NOMO-1 (cell line): ENCODE data around the gene CXXC5.

Source experiments
- DNase-seq, 2 experiments: peaks; one replicate each; lab custom pipeline; 2025; ENCODE audit not compliant: unreplicated experiment in 2 of 2; lab: John Stamatoyannopoulos, UW

CXXC5 gene

GRCh38 chr5:139678751-139679750, 30.9 kb downstream of the CXXC5 start:
- no peak for DNase-seq

GRCh38 chr5:139680368-139681111, 32.4 kb downstream of the CXXC5 start:
- DNase-seq, result no peak

GRCh38 chr5:139681112-139681458, 32.9 kb downstream of the CXXC5 start:
- DNase-seq, result no peak

- DNase-seq, result no peak
Observed at GRCh38 chr5:139681466-139681865, 33.3 kb downstream of the CXXC5 start.

GRCh38 chr5:139682016-139682975, 34.1 kb downstream of the CXXC5 start:
- no peak for DNase-seq

GRCh38 chr5:139683295-139684271, 35.4 kb downstream of the CXXC5 start:
- no peak for DNase-seq

- no peak for DNase-seq
Observed at GRCh38 chr5:139684350-139684880, 36.3 kb downstream of the CXXC5 start.

GRCh38 chr5:139684881-139685749, 37.0 kb downstream of the CXXC5 start:
- DNase-seq, result no peak

- no peak for DNase-seq
Observed at GRCh38 chr5:139685886-139686285, 37.7 kb downstream of the CXXC5 start.

GRCh38 chr5:139686356-139686705, 38.2 kb downstream of the CXXC5 start:
- no peak for DNase-seq

GRCh38 chr5:139686706-139687441, 38.7 kb downstream of the CXXC5 start:
- no peak for DNase-seq

GRCh38 chr5:139687656-139688055, 39.5 kb downstream of the CXXC5 start:
- no peak for DNase-seq

GRCh38 chr5:139688088-139688702, 40.0 kb downstream of the CXXC5 start:
- no peak for DNase-seq

- DNase-seq, result no peak
Observed at GRCh38 chr5:139688751-139689372, 40.7 kb downstream of the CXXC5 start.

- no peak for DNase-seq
Observed at GRCh38 chr5:139689631-139690063, 41.5 kb downstream of the CXXC5 start.

- DNase-seq, result no peak
Observed at GRCh38 chr5:139690064-139690802, 42.1 kb downstream of the CXXC5 start.
